SKM-1 (cell line): ENCODE data around the gene EAF1.
"Not testable (repeated sequence)": the region's sequence is repeated elsewhere in the genome, so short reads cannot be mapped to it uniquely, and the experiment has no call there.

Experiments used
- DNase-seq: peaks from one replicate; lab custom pipeline; 2025; ENCODE audit not compliant: unreplicated experiment; lab: John Stamatoyannopoulos, UW

Gene EAF1

DNA sequence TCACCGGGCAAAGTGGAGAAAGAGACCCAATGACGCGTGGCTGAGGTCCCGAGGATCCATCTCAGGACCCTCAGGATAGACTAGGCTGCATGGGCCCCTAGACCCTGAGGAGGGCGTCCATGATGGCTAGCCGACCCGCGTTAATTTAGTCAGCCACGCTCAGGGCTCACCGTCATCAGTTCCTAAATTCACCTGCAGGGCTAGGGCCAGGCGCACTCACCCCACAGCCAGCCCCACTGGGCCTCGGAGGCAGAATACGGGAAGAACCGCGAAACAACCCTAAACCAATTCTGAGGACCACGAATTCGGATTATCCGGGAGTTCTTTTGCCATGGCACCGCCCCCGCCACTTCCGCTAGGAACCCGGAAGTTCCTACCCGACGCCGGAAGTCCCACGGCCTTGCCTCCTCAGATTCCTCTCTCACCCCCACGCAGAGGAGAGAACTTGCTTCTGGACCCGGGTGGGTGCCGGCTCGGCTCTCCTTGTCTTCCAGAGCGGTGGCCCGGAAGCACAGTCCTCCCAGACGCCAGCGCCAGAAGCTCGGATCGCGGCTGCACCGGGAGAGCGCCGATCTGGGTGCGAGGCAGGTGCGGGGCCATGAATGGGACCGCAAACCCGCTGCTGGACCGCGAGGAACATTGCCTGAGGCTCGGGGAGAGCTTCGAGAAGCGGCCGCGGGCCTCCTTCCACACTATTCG, at the start of gene EAF1, which contains the start of gene METTL6:
Gene EAF1 (plus strand): TSS at position 417 of the 699 bp plus-strand sequence. CDS start 182 bp downstream, at position 599.
Gene METTL6 (minus strand): TSS at position 363 of the 699 bp plus-strand sequence. CDS start 1,033 bp downstream, outside the sequence.
- DNase-seq, result peak; percentile 67

- DNase-seq, result peak; percentile 89
Measured at GRCh38 chr3:15377961-15378791, 49.2 kb upstream of the EAF1 start.

DNA sequence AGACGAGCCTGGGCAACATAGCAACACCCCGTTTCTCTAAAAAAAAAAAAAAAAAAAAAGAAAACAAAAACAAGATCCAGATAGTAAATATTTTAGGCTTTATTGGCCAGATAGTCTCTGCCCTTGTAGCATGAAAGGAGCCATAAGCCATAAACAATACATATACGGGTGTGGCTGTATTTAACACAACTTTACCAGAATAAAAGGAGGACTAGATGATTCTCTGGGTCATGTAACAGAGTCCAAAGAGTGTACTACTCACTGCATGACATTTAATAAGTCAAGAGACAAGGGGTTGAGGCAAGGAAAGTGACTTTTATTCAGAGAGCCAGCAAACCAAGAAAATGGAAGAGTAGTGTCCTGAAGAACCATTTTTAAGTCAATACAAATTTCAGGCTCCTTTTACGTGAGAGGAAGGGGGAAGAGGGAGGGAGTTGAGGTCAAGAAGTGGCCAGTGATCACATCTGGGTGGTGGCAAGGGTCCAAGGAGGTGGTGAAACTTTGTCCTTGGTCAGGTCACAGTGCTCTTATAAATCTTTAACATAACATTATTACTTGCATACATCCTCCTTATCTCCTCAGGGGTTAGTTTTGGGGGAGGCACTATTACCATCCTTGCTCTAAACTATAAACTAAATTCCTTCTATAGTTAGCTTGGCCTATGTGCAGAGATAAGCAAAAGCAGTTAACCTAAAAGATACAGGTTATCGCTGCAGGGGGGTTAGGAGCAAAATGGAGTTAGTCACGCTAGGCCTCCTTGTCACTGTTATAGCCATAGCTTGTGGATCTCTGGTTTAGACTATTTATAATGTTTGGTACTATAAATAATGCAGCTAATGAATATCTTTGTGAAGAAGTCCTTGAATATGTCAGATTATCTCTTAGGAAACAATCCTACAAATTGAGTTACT, 46.2 kb upstream of the EAF1 start:
- peak; percentile 32 for DNase-seq

GRCh38 chr3:15382405-15382923, 44.9 kb upstream of the EAF1 start:
- no peak for DNase-seq

DNA sequence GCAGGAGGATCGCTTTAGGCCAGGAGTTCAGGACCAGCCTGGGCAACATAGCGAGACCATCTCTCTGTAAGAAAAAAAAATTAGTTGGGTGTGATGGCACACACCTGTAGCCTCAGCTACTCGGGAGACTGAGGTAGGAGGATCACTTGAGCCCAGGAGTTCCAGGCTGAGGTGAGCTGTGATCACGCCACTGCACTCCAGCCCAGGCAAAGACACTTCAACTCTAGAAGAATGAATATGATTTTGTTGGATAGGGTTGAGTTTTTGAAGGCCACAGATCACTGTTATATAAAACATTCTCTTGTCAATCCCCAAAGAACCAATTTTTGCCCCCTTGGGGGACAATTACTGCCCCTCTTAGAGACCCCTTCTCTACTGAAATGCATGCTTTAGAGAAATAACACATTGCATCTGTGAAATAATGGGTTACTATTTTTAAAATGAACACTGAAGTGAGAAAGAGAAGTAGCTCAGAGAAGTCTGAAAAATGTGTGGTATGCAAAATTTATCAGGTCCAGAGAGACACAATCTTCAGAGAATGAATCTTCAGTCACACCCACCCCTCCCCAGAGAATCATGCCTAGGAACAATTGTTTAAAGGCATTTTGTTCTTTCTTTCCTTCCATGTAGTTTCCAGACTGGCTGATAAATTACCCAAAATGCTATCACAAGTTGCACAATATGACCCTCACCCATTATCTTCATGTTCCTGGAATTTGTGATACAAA, 42.7 kb upstream of the EAF1 start:
- no peak for DNase-seq

GRCh38 chr3:15385238-15385695, 42.1 kb upstream of the EAF1 start:
- DNase-seq, result not testable (repeated sequence)

DNA sequence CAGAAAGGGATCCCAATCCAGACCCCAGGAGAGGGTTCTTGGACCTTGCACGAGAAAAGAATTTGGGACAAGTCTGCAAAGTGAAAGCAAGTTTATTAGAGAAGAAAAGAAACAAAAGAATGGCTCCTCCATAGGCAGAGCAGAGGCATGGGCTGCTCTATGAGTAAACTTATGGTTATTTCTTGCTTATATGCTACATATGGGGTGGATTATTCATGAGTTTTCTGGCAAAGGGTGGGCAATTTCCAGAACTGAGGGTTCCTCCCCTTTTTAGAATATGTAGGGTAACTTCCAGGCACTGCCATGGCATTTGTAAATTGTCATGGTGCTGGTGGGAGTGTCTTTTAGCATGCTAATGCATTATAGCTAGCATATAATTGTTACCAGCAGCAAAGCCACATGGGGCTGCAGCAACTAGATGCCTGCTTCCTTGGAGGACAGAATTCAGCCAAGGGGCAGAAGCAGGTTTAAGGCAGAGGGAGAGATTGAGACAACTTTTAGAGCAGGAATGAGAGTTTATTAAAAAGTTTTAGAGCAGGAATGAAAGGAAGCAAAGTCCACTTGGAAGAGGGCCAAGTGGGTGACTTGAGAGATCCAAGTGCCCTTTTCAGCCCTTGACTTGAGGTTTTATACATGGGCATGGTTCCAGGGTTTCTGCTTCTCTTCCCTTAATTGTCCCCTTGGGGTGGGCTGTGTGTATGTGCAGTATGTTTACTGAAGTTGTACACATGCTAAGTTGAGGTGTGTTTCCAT, 41.3 kb upstream of the EAF1 start:
- no peak for DNase-seq

GRCh38 chr3:15386654-15386955, 40.8 kb upstream of the EAF1 start:
- not testable (repeated sequence) for DNase-seq

DNA sequence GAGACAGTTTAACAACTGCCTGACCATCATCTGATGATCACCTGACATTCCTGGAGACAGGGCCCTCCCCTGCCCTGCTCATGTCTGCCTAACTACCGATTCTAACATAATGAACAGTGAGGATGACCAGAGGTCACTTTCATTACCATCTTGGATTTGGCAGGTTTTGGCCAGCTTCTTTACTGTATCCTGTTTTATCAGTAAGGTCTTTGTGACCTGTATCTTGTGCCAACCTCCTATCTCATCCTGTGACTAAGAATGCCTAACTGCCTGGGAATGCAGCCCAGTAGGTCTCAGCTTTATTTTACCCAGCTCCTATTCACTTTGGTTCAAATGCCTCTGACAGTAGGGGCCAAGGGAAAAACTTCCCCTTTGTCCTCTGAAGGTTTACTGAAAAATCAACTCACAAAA, 40.2 kb upstream of the EAF1 start:
- DNase-seq, result no peak

GRCh38 chr3:15387735-15388134, 39.7 kb upstream of the EAF1 start:
- no peak for DNase-seq

GRCh38 chr3:15388335-15388734, 39.1 kb upstream of the EAF1 start:
- DNase-seq, result not testable (repeated sequence)

GRCh38 chr3:15390460-15390859, 36.9 kb upstream of the EAF1 start:
- no peak for DNase-seq

- no peak for DNase-seq
Measured at GRCh38 chr3:15391007-15391406, 36.4 kb upstream of the EAF1 start.

- DNase-seq, result not testable (repeated sequence)
Measured at GRCh38 chr3:15393252-15393651, 34.1 kb upstream of the EAF1 start.

GRCh38 chr3:15398731-15399133, 28.7 kb upstream of the EAF1 start:
- not testable (repeated sequence) for DNase-seq

DNA sequence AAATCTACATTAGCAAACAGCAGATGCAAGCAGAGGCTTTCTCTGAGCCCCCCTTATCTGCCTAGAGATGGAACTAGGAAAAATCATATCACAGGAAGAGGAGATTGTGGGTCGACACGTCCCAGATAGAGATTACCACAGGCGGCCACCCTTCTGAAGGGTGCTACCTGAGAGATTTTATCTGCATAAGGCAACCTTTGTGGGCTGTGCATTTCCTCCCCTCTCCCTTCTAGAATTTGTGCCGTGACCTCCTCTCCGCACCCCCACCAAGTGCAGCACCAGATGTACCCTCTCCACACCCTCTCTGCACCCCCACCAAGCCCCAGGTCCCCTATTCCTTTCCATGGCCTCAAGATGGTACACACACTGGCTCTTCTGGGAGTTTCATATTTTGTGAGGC, 27.4 kb upstream of the EAF1 start:
- DNase-seq, result no peak

GRCh38 chr3:15401936-15402335, 25.5 kb upstream of the EAF1 start:
- DNase-seq, result no peak

DNA sequence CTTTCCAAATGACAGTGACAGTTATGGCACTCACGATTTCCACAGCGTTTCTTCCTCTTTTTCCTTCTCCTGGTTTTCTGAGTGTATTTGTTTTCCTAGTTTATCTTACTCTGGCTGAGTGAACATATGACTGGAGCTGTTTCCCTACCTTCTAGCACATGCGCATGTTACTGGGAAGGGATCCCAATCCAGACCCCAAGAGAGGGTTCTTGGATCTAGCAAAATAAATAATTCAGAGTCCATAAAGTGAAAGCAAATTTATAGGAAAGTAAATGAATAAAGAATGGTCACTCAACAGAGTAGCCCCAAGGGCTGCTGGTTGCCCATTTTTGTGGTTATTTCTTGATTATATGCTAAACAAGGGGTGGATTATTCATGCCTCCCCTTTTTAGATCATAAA, 23.9 kb upstream of the EAF1 start:
- DNase-seq, result no peak

- no peak for DNase-seq
Measured at GRCh38 chr3:15403965-15404364, 23.4 kb upstream of the EAF1 start.

- peak; percentile 20 for DNase-seq
Measured at GRCh38 chr3:15404767-15405166, 22.6 kb upstream of the EAF1 start.
